Measurements from ENCODE around the gene USP53.
"Not testable (repeated sequence)": the region's sequence is repeated elsewhere in the genome, so short reads cannot be mapped to it uniquely, and the experiment has no call there.

The USP53 gene

DNA sequence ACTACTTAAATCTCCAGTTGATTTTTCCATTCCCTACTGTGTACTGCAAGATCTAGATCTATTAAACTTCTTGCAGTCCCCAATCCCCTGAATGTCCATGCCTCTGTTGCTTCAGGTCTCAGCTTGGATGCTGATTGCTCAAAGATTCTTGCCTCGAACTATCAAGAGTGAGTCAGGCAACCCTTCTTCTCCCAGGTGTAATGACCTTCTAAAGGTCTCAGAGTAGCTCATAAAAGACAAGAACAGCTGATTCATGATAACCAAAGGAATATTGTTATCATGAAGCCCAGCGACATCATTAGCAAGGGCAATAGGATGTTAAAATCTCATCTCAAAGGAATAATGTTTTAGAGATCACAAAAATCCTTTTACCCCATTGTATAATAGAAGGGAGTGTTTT lies 116.2 kb downstream of the USP53 start:
- DNase-seq, result no peak

DNA sequence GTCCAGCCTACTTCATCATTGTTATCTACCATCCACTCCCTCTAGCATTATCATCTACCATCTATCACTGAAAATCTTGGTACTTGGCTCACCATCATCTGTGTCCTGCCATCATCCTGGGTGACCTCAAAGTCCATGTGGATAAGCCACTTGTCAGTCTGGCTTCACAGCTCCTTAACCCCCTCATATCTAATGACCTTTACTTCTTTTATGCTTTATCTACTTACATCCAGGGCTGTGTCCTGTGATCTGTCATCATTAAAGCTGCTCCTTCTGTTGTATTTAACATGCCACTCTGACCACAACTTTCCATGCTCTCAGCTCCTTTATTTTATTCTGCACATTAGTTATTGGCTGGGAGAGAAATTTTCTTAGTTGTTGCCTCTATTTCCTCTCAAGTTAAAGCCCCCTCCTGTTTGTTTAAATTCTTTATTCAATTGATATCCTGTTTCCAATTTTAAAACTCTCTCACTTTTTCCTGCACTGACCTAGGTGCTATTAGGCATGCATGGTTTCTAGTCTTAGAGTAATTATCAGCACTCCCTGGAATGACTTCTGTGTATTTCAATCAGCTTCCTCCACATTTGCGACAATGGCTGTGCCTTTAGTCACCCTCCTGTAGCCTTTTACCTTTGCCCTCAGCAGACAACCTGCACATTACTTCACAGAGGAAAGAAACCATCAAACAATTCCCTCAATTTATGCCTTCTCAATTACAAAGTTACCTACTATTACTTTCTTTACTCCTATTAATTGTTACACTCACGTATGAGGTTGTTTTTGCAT lies 117.5 kb downstream of the USP53 start:
- no peak for DNase-seq

DNA sequence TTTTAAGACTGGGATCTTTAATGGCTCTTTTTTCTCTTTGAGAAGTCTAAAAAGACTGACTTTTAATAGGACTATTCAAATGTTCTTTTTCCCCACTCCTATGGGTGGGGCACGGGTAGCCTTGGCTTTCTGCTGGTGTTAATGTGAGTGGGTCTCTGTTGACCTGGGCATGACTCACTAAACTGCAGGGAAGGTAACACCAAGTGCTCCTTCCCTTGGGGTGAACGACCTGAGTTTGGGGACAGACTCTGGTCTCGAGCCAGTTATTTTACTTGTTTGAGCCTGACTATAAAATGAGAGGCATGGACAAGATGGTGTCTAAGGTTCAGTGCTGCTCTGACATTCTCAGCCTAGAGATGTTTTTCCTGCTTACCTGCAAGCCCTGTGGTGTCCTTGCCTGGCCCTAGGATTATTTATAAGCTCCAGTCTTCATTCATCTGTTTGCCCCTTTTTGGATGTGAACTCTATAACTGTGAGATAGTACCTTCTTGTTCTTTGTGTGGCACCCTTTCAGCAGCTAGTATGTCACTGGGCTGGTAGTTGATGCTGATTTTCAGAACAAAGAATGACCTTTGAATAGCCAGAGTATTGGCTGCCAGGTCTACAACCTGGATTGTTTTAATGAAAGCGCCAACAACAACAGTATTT lies 123.9 kb downstream of the USP53 start:
- not testable (repeated sequence) for DNase-seq

GRCh38 chr4:119337010-119337409 lies 124.5 kb downstream of the USP53 start:
- no peak for DNase-seq

DNA sequence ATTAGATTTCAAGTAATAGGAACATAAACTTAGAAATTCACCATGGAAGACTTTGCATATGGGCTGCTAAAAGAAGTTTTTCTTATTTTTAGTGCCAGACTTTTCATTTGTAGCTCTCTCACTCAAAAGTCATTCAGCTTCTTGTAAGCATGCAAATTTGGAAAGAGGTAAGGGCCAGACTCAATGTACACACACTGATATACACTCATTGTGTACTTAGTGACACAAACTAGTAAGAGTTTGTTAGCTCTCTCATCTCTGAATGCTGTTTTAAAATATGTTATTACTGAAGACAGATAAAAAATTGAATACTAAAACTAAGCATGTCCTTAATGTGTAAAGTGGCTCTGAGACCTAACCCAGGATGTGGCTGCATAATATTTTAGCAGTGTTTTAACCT lies 127.4 kb downstream of the USP53 start:
- not testable (repeated sequence) for DNase-seq

- DNase-seq, result not testable (repeated sequence)
These were observed 130.8 kb downstream of the USP53 start for GRCh38 chr4:119343293-119343692.

Measured in activated CD4-positive, alpha-beta T cell treated with anti-CD3 and anti-CD28 coated beads for 1 hour (primary cell).